Measurements from ENCODE around the gene UBE2F. TPM values are rescaled to one million over a fixed set of nuclear protein-coding genes. Genes with fewer than 3 reads are reported as not detected.

The UBE2F gene
- total and polyA plus RNA-seq, 2 of the 13 experiments (the other 11 are each of a cell fraction or from before 2014, with no cell fraction given), result 35.4 to 73.1 TPM

DNA sequence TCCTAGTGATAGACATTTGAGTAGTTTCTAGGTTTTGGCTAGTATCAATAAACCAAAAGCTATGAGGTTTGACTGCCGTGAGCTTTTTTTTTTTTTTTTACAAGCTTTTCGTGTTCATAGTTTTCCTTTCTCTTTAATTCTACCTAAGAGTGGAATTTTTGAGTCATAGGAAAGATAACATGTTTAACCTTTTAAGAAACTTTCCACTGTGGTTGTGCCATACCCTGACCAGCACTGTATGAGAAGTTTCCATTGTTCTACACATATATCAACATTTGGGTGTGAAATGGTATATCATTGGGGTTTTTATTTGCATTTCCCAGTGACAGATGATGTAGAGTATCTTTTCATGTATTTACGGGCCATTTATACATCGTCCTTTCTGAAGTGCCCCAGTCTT lies 31.7 kb downstream of the UBE2F start:
- Histone ChIP-seq H2AFZ (ENCODE audit: low read length) (no peak overlapping the region), H3K27me3 (ENCODE audit: control insufficient read depth in 1 of 2, insufficient read depth in 2 of 2, low read length in 2 of 2) (no peaks in the 10 kb centered on the region), H3K4me1 (ENCODE audit: insufficient read depth, low read length) (no peaks in the 10 kb centered on the region), H3K9ac (ENCODE audit: insufficient read depth, low read depth, low read length) (no peak overlapping the region), H3K27ac (ENCODE audit: extremely low read length, insufficient read depth, low read length) (no peak overlapping the region), H3K9me3 (ENCODE audit: low read length) (no peaks in the 10 kb centered on the region), H3K79me2 (ENCODE audit: insufficient read depth, low read length) (no peaks in the 10 kb centered on the region), H3K36me3 (replicated peaks in 1 of 2; ENCODE audit: control insufficient read depth in 1 of 2, insufficient read depth in 2 of 2, low read length in 2 of 2) (peaks cover 4 to 33% of the 10 kb centered on the region in 2 experiments; a peak in 4 of 5 replicates), H4K20me1 (ENCODE audit: insufficient read depth, low read length) (no peaks in the 10 kb centered on the region), H3K4me2 (ENCODE audit: low read depth, low read length) (no peak overlapping the region), H3K4me3 (replicated peaks in 1 of 3; ENCODE audit: insufficient read depth in 1 of 3, low read depth in 2 of 3, low read length in 3 of 3) (no peak overlapping the region)
- ChIA-PET POLR2A (no interaction called here), CTCF (ENCODE audit: low intra/inter-chr PET ratio, low total read pairs) (no interaction called here)
- 94% methylated on average over 4 of the region's 4 CpGs for WGBS (ENCODE audit: low lambda C conversion rate)
- no TSS peak for BruUV-seq (replicated peaks)
- ATAC-seq, result no peak
- TF ChIP-seq CEBPB (IDR thresholded peaks at IDR 0.05; ENCODE audit: borderline replicate concordance, low read depth, low read length), result 0 out of 2 replicates have a peak, but pooled peaks have one; percentile 2
- no peak for TF ChIP-seq ZFP37 (CRISPR knock-in tag; IDR thresholded peaks at IDR 0.05; ENCODE audit: borderline replicate concordance)
- TF ChIP-seq, protein P1, sequence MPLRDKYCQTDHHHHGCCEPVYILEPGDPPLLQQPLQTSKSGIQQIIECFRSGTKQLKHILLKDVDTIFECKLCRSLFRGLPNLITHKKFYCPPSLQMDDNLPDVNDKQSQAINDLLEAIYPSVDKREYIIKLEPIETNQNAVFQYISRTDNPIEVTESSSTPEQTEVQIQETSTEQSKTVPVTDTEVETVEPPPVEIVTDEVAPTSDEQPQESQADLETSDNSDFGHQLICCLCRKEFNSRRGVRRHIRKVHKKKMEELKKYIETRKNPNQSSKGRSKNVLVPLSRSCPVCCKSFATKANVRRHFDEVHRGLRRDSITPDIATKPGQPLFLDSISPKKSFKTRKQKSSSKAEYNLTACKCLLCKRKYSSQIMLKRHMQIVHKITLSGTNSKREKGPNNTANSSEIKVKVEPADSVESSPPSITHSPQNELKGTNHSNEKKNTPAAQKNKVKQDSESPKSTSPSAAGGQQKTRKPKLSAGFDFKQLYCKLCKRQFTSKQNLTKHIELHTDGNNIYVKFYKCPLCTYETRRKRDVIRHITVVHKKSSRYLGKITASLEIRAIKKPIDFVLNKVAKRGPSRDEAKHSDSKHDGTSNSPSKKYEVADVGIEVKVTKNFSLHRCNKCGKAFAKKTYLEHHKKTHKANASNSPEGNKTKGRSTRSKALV (CRISPR knock-in tag; IDR thresholded peaks at IDR 0.05), result no peak
- TF ChIP-seq SOX13 (IDR thresholded peaks at IDR 0.05), result no peak
- peak in 1 of 2 experiments; percentile 32; a peak in 1 of 4 replicates for TF ChIP-seq SOX13 (CRISPR knock-in tag; conservative IDR thresholded peaks at IDR 0.05 in 1 of 2, IDR thresholded peaks at IDR 0.05 in 1 of 2)
- intact Hi-C loops (cut with micrococcal nuclease; ENCODE audit: unreplicated experiment), result no loop called here
- DNase-seq (ENCODE audit: low spot score), result peak; percentile 62
- in situ Hi-C loops (cut with HindIII; ENCODE audit: extremely low pct_ligation_motif_present, low pct_unique_long_range_greater_than_20kb), result no loop called here
- no peak for FAIRE-seq
